Cardiac fibroblast (primary cell): Measurements from ENCODE around the gene KYNU.

Source experiments
- DNase-seq, 2 donors: peaks; one replicate each; pipeline versions ENCODE4 v3.0.0 to v3.0.0-alpha.2; 2010; ENCODE audit warnings: low read depth in 2 of 2
- H3K4me3 ChIP-seq, 2 donors: replicated peaks in 1 of 2; 1 replicate in 1 of 2; 2 replicates in 1 of 2; pipeline ENCODE4 v1.5.1; 2011; ENCODE audit warnings: low read depth in 2 of 2, low read length in 2 of 2, mild to moderate bottlenecking in 2 of 2, moderate library complexity in 1 of 2
- TF ChIP-seq, protein P1 (sequence below): IDR thresholded peaks from one replicate; pipeline ENCODE4 v1.5.1; 2011; ENCODE audit warnings: low read depth, mild to moderate bottlenecking, low read length, inconsistent platforms

The KYNU gene

DNA sequence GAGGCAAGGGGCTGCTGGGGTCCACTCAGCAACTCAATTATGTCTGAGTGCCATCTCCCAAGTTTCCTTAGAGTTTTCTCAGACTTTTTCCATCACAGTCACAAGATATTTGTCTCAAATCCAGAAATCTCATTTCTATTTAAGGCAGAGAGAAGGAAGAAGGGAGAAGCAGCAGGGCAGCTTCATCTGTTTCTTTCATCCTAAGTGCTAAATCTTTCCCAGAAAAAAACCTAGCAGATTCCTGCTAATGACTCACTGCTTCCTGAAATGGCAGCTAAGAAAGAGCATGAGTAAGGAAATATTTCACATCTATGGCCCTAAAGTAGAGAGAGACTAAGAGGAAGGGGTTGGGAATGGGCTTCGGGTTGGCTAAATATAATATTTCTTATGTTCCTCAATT, 88.0 kb downstream of the KYNU start:
- no peak overlapping the region for H3K4me3 ChIP-seq
- TF ChIP-seq, protein P1, sequence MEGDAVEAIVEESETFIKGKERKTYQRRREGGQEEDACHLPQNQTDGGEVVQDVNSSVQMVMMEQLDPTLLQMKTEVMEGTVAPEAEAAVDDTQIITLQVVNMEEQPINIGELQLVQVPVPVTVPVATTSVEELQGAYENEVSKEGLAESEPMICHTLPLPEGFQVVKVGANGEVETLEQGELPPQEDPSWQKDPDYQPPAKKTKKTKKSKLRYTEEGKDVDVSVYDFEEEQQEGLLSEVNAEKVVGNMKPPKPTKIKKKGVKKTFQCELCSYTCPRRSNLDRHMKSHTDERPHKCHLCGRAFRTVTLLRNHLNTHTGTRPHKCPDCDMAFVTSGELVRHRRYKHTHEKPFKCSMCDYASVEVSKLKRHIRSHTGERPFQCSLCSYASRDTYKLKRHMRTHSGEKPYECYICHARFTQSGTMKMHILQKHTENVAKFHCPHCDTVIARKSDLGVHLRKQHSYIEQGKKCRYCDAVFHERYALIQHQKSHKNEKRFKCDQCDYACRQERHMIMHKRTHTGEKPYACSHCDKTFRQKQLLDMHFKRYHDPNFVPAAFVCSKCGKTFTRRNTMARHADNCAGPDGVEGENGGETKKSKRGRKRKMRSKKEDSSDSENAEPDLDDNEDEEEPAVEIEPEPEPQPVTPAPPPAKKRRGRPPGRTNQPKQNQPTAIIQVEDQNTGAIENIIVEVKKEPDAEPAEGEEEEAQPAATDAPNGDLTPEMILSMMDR, result no peak
- peak; percentile 50 to 55 for DNase-seq

DNA sequence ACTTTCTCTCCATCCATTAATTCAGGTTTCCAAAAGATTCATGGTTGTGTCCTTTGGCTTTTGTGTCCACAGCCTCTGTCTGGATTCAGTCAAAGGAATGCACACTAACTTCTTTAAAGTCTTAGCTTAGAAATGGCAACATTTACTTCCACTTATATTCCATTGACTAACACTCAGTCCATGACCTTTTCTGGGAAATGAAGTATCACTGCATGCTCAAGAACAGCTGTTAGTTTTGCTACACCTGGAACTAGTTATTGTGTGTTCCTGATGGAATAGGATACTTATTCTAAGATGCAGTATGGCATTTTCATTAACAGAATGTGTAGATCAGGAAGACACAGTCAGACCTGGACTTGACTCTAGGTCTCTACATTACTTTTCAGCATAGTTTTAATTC, 88.8 kb downstream of the KYNU start:
- no peak for DNase-seq
- TF ChIP-seq, protein P1, result no peak
- H3K4me3 ChIP-seq, result no peak overlapping the region

DNA sequence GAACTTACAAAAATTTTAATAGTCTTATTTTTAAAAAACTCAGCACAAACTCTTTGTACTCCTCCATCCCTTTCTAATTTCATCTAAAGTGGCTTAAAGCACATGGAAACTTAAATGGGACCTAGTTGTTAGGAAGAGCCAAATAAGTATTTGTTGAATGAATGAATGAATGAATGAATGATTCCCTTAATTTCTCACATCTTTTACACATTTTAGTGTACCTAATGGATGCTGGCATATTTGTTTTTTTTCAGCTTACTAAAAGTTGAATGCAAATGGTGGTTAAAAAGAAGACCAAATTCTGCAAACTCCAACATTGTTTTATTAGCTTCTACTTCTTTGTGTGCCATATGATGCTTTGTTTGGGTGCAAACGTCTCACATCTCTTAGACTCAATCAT, 89.6 kb downstream of the KYNU start:
- TF ChIP-seq, protein P1, result no peak

DNA sequence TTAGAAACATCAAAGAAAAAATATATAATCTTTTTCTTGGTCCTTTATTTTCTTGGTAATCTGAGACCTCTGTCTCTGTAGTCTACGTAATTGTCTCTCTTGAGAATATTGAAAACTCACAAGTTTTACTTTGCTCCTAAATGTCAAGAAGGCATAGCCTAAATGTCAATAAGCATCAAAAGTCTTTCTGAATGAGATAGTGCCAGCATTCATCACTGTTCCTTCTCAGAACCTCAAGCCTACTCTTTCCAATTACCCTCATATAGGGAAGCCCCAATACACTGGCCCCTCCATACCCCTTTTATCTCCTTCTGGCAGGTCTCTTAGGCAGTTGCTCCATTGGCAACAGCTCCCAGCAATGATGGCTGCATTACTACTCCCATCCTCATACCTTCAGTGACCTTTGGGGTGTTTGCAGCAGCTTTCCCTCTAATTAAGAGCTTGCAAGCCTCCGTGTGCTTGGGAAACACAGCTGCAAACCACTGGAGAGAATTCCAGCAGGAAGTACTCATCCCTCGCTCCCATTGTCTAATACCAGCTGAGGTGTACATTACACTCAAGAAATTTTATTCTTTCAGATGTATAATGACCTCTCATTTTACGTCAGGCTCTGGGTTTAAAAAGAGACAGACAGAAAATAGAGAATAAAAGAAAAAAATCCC, 95.8 kb downstream of the KYNU start:
- H3K4me3 ChIP-seq, result no peak overlapping the region
- TF ChIP-seq, protein P1, result no peak
- peak; percentile 31 to 42 for DNase-seq

More for the DNA sequence above, 89.6 kb downstream of the KYNU start:
- DNase-seq, result no peak
- H3K4me3 ChIP-seq, result no peak overlapping the region

DNA sequence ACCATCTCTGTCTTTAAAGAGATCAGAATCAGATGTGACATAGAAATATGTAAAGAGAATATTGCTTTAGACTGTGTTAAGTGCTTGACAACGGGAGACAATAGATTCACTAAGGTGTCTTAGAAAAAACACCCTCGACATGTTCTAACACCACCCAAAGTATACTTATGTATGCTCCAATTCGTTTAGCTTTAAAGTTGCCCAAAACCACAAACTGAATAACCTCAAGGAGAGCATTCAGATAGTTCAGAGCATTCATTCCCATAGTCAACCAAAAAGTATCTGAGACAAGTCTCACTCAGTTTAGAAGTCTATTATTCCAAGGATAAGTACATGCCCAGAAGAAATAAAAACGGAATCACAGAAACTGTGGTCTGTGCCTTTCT, 96.4 kb downstream of the KYNU start:
- TF ChIP-seq, protein P1, result no peak
- no peak overlapping the region for H3K4me3 ChIP-seq

DNA sequence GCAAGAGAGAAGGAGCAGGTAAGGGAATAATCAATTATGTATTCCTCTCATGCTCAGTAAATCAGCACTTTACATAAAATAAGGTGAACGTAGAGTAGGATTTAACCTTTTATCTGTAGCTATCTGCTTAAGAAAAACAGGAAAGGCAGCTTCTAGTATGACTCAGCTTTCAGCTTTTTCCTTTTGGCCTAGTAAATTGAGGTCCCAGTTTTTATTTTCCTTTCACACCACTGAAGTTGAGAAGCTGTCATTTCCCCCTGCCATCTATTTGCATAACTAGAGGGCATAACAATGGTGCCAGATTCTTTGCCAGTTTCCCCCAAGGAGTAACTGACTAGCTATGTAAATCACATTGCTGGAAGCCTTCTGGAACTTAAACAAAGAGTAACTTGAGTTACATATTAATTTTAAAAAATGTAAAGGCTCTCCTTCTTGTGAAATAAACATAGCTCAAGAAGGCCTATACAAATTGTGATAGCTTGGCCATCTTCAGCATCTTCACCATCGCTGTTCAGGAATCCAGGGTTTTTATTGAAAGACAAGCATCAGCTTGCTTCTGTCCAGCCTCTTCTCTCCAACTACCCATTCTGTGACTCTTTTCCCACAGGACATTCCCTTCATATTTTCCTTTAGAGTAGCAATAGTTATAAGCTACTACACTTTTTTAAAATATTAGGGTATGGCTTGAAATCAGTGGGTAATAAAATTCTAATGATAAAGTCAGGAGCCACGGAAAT, 97.0 kb downstream of the KYNU start:
- TF ChIP-seq, protein P1, result no peak
- no peak overlapping the region for H3K4me3 ChIP-seq
- DNase-seq, result peak; percentile 56 to 64

More for the DNA sequence above, 96.4 kb downstream of the KYNU start:
- no peak for DNase-seq
